ENCODE measurements around the gene KDM4C.

KDM4C gene

GRCh38 chr9:6723881-6724420, 33.8 kb upstream of the KDM4C start:
- Histone ChIP-seq H3K36me3 (ENCODE audit: low read length) (no peaks in the 10 kb centered on the region), H3K9me2 (replicated peaks; ENCODE audit: insufficient read depth, low read length) (no peaks in the 10 kb centered on the region), H3K27ac (ENCODE audit: low read depth, low read length) (no peak overlapping the region), H3K79me2 (ENCODE audit: insufficient read depth, low read length) (no peaks in the 10 kb centered on the region), H3K9me3 (ENCODE audit: insufficient read depth, low read length) (no peaks in the 10 kb centered on the region), H3K27me3 (ENCODE audit: low read length) (no peaks in the 10 kb centered on the region), H2AFZ (ENCODE audit: low read depth, low read length, severe bottlenecking) (no peak overlapping the region), H3K4me2 (ENCODE audit: low read depth, low read length, poor library complexity, severe bottlenecking) (no peak overlapping the region), H3K4me3 (ENCODE audit: insufficient read depth, low read length, poor library complexity, severe bottlenecking) (no peak overlapping the region), H3F3A (ENCODE audit: insufficient read depth) (no peaks in the 10 kb centered on the region), H4K20me1 (ENCODE audit: low read depth, low read length) (no peaks in the 10 kb centered on the region), H3K9ac (ENCODE audit: low read length) (no peak overlapping the region)
- TF ChIP-seq EZH2phosphoT487 (conservative IDR thresholded peaks at IDR 0.05; ENCODE audit: low read length), result no peak
- TF ChIP-seq CTCF (IDR thresholded peaks at IDR 0.05; ENCODE audit: insufficient read depth, low read length, poor library complexity, severe bottlenecking), result no peak

GRCh38 chr9:6733257-6733656, 24.5 kb upstream of the KDM4C start:
- H3K9me2 ChIP-seq (replicated peaks; ENCODE audit: insufficient read depth, low read length), result no peaks in the 10 kb centered on the region
- 0 out of 2 replicates have a peak, but pooled peaks cover 4% of the 10 kb centered on the region for H3K9me3 ChIP-seq (ENCODE audit: insufficient read depth, low read length)
- no peak for TF ChIP-seq CTCF (IDR thresholded peaks at IDR 0.05; ENCODE audit: insufficient read depth, low read length, poor library complexity, severe bottlenecking)
- no peak overlapping the region for H3K27ac ChIP-seq (ENCODE audit: low read depth, low read length)
- H2AFZ ChIP-seq (ENCODE audit: low read depth, low read length, severe bottlenecking), result no peak overlapping the region
- H3K79me2 ChIP-seq (ENCODE audit: insufficient read depth, low read length), result no peaks in the 10 kb centered on the region
- no peak overlapping the region for H3K9ac ChIP-seq (ENCODE audit: low read length)
- H3F3A ChIP-seq (ENCODE audit: insufficient read depth), result no peaks in the 10 kb centered on the region
- no peaks in the 10 kb centered on the region for H3K27me3 ChIP-seq (ENCODE audit: low read length)
- H3K4me3 ChIP-seq (ENCODE audit: insufficient read depth, low read length, poor library complexity, severe bottlenecking), result no peak overlapping the region
- H3K4me2 ChIP-seq (ENCODE audit: low read depth, low read length, poor library complexity, severe bottlenecking), result no peak overlapping the region
- no peaks in the 10 kb centered on the region for H4K20me1 ChIP-seq (ENCODE audit: low read depth, low read length)
- no peaks in the 10 kb centered on the region for H3K36me3 ChIP-seq (ENCODE audit: low read length)

GRCh38 chr9:6733831-6734230, 23.9 kb upstream of the KDM4C start:
- no peak overlapping the region for H3K4me3 ChIP-seq (ENCODE audit: insufficient read depth, low read length, poor library complexity, severe bottlenecking)
- H3K27ac ChIP-seq (ENCODE audit: low read depth, low read length), result no peak overlapping the region
- H3F3A ChIP-seq (ENCODE audit: insufficient read depth), result no peaks in the 10 kb centered on the region
- H3K4me2 ChIP-seq (ENCODE audit: low read depth, low read length, poor library complexity, severe bottlenecking), result no peak overlapping the region
- no peak overlapping the region for H3K9ac ChIP-seq (ENCODE audit: low read length)
- H4K20me1 ChIP-seq (ENCODE audit: low read depth, low read length), result no peaks in the 10 kb centered on the region
- TF ChIP-seq CTCF (IDR thresholded peaks at IDR 0.05; ENCODE audit: insufficient read depth, low read length, poor library complexity, severe bottlenecking) (no peak), EZH2phosphoT487 (conservative IDR thresholded peaks at IDR 0.05; ENCODE audit: low read length) (no peak)
- no peaks in the 10 kb centered on the region for H3K79me2 ChIP-seq (ENCODE audit: insufficient read depth, low read length)
- no peaks in the 10 kb centered on the region for H3K9me2 ChIP-seq (replicated peaks; ENCODE audit: insufficient read depth, low read length)
- 0 out of 2 replicates have a peak, but pooled peaks cover 4% of the 10 kb centered on the region for H3K9me3 ChIP-seq (ENCODE audit: insufficient read depth, low read length)
- no peak overlapping the region for H2AFZ ChIP-seq (ENCODE audit: low read depth, low read length, severe bottlenecking)
- no peaks in the 10 kb centered on the region for H3K27me3 ChIP-seq (ENCODE audit: low read length)
- H3K36me3 ChIP-seq (ENCODE audit: low read length), result no peaks in the 10 kb centered on the region

Measured in SU-DHL-6 (cell line).